GM21529 (cell line): ENCODE measurements around the gene ZNF497.

Experiments used
- ATAC-seq: cut with Tn5 transposase; IDR thresholded peaks from one replicate; pipeline ENCODE4 v1.9.1; 2021; ENCODE audit not compliant: unreplicated experiment

Gene ZNF497

DNA sequence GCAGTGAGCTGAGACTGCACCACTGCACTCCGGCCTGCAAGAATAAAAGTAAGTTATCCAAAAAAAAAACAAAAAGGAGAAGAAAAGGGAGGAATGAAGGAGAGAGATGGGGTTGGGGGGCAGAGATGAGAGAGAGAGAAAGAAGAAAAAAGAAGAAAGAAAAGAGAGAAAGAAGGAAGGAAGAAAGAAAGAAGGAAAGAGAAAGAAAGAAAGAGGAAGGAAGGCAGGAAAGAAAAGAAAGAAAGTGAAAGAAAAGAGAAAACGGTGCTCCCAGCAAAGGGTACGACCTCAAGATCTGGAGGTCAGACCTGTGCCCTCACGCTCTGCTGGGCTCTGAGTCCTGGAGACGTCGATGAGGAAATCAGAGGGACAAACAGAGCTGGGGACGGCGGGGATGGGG lies 13.0 kb downstream of the ZNF497 start:
- no peak for ATAC-seq

DNA sequence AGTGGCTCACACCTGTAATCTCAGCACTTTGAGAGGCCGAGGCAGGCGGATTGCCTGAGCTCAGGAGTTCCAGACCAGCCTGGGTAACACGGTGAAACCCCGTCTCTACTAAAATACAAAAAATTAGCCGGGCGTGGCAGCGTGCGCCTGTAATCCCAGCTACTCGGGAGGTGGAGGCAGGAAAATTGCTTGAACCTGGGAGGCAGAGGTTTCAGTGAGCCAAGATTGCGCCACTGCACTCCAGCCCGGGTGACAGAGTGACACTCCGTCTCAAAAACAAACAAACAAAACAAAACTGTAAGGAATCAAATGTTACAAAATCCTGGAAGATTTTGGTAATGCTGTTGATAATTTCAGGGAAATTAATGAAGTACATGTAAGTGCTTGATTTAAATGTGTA lies 14.5 kb downstream of the ZNF497 start:
- ATAC-seq: peak; percentile 20

DNA sequence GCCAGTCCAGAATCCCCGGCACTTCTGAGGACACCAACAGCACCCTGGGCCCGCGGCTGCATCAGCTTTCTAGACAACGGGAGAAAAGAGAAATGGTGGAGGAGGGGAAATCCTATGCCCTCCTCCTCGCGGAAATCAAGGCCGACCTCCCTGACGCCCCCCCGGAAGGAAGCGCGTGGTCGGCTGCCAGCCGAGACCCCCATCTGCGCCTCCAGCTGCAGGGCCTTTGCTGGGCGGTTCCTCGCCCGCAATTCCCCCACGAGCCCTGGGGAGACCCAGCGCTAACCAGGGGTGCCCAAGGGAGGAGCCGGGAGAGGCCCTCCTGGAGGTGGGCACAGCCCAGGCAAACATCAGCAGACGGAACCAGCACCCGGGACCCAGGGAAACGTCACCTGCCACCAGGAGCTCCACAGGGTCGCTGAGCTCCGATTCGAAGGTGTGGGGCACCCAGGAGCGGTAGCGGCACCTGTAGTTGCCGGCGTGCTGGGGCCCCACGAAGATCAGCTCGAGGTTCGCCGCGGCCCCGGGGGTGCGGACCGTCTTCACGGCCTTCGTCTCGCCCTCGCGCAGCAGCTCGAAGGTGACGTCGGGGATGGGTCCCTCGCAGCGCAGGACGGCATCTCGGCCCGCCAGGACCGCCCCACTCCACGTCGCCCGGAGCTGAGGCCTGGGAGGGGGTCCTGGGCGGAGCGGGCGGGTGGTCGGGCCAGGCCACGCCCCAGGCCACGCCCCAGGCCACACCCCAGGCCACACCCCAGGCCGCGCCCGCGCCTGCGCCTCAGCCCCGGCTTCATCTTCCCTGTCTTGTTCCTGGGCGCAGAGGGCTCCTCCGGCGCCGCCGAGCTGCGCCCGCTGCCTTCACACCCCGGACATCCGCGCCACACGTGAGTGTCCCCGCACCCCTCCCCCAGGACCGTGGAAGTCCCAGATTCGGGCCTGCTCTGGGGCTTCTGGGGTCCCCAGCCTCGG lies 15.3 kb downstream of the ZNF497 start:
- peak; percentile 91 for ATAC-seq

DNA sequence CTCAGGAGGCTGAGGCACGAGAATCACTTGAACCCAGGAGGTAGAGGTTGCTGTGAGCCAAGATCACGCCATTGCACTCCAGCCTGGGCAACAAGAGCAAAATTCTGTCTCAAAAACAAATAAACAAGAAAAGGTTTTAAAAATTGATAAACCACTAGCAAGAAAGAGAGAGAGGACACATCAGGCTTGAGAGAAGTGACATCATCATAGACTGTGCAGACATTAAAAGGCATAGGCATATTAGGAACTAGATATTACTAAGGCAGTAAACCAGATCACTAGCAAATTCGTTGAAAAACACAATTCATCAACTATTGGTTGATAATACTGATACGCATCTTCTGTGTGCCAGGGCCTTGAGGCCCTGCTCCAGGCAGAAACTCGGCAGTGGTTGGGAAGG lies 17.0 kb downstream of the ZNF497 start:
- ATAC-seq: no peak

DNA sequence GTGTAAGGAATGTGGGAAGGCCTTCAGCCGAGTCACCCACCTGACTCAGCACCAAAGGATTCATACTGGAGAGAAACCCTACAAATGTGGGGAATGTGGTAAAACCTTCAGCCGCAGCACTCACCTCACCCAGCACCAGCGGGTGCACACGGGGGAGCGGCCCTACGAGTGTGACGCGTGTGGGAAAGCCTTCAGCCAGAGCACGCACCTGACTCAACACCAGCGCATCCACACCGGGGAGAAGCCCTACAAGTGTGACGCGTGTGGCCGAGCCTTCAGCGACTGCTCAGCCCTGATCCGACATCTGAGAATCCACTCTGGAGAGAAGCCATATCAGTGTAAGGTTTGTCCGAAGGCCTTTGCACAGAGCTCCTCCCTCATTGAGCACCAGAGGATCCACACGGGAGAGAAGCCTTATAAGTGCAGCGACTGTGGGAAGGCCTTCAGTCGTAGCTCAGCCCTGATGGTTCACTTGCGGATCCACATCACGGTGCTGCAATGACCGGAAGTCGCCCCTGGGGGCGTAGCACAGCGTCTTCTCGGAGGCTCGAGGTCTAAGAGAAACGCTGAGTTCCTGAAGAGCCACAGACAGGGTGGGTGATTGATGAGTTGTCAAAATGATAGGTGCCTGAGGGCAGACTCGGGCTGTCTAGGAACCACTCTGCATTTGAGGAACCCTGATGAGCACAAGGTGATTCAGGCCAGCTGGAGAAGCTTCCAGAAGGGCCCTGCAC lies 23.6 kb downstream of the ZNF497 start:
- no peak for ATAC-seq

DNA sequence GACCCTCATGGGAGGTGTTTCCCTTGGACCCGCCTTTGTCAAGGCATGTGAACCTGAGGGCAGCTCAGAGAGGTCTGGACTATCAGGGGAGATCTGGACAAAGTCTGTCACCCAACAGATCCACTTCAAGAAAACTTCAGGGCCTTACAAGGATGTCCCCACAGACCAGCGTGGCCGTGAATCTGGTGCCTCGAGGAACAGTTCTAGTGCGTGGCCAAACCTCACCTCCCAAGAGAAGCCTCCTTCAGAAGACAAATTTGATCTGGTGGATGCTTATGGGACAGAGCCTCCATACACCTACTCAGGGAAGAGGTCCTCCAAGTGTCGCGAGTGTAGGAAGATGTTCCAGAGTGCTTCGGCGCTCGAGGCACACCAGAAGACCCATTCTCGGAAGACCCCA lies 24.2 kb downstream of the ZNF497 start:
- no peak for ATAC-seq

DNA sequence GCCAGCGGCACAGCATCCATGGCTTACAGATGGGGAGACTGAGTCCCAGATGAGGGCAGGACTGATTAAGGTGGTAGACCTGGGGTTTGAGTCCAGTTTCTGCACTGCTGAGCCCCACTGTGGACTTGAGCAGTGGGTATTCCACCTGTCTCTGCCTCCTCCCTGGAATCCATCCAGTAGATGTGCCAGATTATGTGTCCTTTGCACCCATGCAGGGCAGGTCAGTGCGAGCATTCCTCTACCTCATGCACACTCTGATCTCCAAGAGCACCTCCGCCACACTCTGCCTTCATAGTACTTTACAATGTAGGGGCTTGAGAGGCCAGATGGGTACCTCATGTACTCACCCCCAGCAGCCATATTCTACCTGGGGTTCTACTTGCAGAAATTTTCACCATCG lies 25.7 kb downstream of the ZNF497 start:
- no peak for ATAC-seq

DNA sequence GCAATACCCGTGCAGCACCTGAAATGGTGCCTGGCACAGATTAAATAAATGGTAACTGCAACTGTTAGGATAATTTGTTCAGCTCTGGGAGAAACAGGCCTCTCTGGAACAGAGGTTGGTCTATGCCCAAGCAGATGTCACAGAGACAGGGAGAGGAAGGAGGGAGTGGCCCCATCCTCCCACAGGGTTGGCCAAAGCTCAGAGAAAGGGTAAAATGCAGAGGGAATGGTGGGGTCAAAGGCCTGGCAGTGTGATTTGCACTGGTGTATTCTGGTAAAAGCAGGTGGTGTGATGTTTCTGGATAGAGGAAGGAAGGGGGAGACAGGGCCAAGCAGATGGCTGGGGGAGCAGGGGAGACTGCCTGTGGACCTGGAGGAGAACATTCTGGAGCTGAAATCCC lies 26.3 kb downstream of the ZNF497 start:
- ATAC-seq: no peak

DNA sequence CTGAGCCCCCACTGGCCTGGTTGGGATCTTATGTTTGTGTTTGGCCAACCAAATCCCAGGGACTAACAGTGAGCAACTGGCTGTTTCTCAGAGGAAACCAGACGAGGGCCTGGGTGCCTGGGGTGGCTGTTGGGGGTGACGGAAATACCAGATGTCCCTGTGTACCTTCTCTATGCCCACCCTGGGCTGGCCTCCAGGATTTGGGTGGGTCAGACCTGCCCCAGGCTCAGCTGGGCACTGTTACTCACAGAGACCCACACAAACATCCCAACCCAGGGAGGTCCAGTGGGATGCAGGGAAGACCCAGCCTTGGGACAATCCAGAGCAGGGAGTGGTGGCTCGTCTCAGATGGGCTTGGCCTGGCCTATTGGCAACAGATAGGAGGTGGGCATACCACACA lies 26.9 kb downstream of the ZNF497 start:
- no peak for ATAC-seq

DNA sequence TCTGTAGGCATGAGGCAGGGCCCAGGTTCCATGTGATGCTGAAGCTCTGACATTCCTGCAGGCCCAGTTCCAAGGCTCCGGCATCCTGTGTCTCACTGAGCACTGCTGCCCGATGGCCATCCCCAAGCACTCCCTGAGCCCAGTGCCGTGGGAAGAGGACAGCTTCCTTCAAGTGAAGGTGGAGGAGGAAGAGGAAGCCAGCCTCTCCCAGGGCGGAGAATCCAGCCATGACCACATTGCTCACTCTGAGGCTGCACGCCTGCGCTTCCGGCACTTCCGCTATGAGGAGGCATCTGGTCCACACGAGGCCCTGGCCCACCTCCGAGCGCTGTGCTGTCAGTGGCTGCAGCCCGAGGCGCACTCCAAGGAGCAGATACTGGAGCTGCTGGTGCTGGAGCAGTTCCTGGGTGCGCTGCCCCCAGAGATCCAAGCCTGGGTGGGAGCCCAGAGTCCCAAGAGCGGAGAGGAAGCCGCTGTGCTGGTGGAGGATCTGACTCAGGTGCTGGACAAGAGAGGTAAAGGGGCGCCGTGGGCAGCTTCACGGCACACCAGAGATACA lies 27.8 kb downstream of the ZNF497 start:
- ATAC-seq: no peak

DNA sequence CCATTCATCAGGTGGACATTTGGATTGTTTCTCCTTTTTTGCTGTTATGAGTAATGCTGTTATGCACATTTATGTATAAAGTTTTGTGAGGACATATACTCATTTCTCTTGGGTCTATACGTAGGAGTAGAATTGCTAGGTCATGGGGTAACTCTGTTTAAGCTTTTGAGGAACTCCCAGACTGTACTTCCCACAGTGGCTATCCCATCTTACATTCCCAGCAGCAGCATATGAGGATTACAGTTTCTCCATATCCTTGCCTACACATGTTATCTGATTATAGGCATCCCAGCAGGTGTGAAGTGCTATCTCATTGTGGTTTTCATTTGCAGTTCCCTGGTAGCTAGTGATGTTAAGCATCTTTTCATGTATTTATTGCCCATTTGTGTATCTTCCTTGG lies 29.9 kb downstream of the ZNF497 start:
- no peak for ATAC-seq

DNA sequence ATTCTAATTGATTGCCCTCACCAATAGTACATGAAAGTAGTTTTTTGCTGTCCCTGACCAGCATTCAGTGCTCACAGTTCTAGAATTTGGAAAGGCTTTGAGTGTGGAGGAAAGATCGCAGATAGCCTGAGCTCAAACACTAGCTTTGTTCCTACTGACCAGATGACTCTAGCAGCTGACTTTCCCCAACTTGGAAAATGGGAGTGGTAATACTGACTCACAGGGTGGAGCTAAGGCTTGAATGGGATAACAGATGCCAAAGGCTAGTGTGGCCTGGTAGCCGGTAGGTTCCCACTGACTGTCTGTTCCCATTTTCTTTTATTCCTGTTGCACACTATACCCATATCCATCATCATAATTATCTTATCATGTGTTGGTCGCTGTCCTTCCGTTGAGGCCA lies 32.1 kb downstream of the ZNF497 start:
- ATAC-seq: no peak

DNA sequence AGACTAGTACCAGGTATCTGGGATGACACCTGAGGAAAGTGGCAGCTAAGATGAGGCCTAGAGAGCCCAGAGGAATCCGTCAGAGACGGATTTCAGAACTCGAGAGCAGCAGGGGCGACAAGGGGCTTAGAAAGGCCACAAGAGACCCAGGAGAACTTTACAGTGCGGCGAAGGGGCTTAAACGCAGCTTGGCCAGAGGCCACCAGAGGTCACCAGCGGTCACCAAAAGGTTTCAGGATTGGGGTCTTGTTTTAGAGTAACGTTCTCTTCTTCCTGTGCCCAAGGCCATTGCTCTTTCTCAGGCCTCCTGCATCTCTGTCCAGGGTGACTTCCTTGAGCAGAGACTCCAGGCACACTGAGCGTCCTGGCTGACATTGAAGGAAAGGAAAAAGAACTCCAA lies 33.6 kb downstream of the ZNF497 start:
- ATAC-seq: no peak

DNA sequence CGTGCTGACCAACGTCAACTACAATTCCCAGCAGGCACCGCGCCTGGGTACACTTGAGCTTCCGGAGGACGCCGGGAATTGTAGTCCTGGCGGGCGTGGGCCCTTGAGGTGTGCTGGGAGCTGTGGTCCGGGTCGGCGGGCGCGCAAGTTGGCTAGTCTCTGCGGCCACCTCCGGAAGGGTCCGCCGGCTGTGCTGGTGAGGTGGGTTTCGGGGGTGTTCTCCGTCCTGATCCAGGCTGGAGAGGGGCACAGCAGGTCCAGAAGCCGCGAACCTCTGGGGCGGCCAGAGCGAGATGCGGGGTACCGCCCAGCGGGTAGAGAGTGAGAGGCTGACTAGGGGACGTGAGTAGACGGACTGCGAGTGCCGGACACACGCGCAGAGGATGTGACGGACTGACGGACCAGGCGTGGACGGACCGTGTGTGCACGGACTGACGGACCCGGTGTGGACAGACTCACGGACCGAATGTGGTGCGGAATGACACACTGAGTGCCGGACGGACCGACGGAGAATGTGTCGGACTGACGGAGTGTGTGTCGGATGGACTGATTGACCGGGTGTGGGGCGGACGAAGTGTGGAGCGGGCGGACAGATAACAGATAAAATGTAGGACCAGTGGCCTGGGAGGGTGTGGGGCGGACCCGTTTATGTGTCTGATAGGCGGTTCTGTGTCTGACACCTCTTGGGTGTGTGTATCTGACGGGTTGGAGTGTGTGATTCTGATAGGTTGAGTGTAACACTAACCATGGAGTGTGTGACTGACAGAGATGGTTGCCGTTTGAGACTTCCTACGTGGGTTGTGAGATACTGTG lies 35.4 kb downstream of the ZNF497 start, which contains the start of gene ZSCAN22:
TSS of gene ZSCAN22 (plus strand) at position 81 of the 813 bp plus-strand sequence. CDS start 7,809 bp downstream, outside the sequence.
- peak; percentile 90 for ATAC-seq

DNA sequence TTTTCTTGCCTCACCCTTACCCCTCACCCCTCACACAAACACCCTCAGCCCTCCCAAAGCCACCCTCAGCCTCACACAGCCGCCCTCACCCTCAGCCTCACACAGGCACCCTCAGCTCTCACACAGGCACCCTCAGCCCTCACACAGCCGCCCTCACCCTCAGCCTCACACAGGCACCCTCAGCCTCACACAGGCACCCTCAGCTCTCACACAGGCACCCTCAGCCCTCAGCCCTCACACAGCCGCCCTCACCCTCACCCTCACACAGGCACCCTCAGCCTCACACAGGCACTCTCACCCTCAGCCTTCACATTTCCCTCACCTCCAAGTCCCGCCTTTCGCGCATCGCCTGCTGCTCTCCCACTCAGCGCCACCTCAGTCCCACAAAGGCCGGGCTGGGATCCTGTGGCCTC lies 36.0 kb downstream of the ZNF497 start:
- ATAC-seq: no peak

DNA sequence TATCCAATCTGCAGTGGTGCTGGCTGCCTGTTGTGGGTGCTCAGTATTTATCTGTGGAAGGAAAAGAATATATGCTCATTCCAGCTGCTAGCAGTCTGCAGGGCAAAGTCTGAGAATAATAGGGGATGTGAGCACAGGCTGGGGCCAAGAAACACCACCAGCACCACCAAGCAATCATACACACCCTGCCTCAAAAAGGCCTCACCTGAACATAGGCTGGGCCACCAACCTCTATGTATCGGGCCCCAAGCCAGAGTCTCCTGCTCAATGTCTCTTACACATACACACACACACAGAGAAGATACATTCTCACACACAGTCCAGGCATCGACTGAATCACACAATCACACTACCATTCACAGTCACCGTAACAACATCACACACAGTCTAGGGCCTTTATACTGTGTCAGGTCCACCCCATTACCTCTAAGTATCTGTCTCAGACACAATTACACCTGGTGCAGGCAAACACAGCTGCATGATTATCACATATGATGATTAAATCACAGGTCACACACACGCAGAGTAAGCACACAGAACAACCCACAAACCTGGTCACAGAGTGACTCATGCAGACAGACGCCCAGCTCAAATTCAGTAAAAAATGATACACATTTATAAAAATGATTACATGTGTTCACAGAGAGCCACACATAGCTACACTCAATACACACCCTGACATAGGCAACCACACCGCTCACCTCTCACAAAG lies 37.1 kb downstream of the ZNF497 start:
- no peak for ATAC-seq

DNA sequence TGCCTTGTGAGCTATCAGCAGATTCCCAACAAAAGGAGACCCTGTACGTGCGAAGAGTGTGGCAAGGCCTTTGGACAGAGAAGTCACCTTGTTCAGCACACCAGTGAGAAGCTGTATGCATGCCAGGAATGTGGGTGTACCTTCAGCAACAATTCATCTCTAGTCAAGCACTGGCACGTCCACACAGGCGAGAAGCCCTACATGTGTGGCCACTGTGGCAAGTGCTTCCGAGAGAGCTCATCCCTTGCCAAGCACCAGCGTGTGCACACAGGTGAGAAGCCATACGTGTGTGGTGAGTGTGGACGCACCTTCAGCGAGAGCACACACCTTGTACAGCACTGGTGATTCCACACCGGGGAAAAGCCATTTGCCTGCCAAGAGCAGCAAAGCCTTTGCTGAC lies 43.3 kb downstream of the ZNF497 start:
- no peak for ATAC-seq

DNA sequence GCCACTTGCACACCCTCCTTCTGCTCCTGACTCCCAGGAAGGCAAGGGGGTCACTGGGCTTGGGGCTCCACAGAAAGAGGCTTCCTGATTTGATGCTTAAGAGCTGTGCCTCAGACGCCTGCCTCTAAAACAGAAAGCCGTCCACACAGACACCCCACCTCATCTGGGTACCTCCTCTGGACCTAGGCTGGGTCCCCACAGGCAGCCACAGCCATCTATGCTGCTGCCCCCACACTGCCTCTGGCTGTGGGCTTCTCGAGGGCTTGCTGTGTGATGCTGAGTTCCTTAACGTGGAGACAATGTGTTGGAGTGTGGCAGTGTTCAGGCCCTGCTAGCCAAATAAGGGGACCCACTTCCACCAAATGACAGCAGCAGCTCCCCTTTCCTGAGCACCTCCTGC lies 44.3 kb downstream of the ZNF497 start:
- no peak for ATAC-seq

DNA sequence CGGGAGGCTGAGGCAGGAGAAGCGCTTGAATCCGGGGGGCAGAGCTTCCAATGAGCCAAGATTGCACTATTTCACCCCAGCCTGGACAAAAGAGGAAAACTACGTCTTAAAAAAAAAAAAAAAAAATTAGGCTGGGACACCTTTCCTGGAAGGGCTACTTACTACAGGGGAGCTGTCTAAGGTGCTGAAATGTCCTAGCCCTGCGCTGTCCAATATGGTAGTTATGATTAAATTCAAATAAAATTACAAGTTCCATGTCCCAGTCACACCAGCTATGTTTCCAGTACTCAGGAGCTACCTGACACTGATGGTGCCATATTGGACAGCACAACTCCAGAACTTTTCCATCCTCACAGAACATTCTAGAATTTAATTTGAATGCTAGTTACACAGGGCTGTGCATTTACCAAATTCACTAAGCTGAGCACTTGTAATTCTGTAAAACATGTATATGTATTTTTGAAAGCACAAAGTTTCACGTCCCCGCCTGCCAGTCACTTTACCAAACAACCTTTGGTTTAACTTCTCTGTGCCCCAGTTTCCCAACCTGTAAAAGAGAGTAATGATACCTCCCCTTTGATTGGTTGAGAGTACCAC lies 45.0 kb downstream of the ZNF497 start:
- no peak for ATAC-seq

DNA sequence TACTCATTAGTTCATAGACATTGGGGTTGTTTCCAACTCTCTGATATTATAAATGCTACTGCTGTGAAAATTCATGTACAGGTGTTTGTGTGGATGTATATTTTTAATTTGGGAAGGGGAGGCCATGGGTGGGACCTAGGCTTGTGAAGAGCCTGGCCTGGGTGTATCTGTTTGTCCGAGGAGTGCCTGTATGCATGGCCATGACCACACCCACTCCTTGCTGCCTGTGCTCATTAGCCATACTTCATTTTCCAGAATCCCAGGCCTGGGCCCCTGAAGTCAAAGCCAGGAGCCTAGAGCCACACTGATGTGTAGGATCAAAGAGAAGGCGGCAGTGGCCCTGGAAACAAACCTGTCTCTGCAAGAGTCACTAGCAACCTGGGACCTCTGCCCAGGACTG lies 47.0 kb downstream of the ZNF497 start:
- no peak for ATAC-seq
